NAMALWA (cell line): Measurements from ENCODE around the gene CHST11.

Experiments used
- DNase-seq: peaks from one replicate; pipeline ENCODE4 v3.0.0-alpha.2; 2015; ENCODE audit warnings: low spot score

CHST11 gene

GRCh38 chr12:104433061-104433460 lies 23.7 kb upstream of the CHST11 start:
- DNase-seq, result no peak

GRCh38 chr12:104434129-104434528 lies 22.6 kb upstream of the CHST11 start:
- DNase-seq, result no peak

GRCh38 chr12:104435175-104435574 lies 21.6 kb upstream of the CHST11 start:
- no peak for DNase-seq

GRCh38 chr12:104435765-104436164 lies 21.0 kb upstream of the CHST11 start:
- DNase-seq, result no peak

GRCh38 chr12:104436790-104437189 lies 20.0 kb upstream of the CHST11 start:
- DNase-seq, result no peak

- no peak for DNase-seq
Measured at GRCh38 chr12:104438134-104438533, 18.6 kb upstream of the CHST11 start.

- no peak for DNase-seq
Measured at GRCh38 chr12:104439137-104439536, 17.6 kb upstream of the CHST11 start.

- DNase-seq, result no peak
Measured at GRCh38 chr12:104443008-104443407, 13.7 kb upstream of the CHST11 start.

- no peak for DNase-seq
Measured at GRCh38 chr12:104446646-104447421, 9.9 kb upstream of the CHST11 start.

- no peak for DNase-seq
Measured at GRCh38 chr12:104448031-104448430, 8.7 kb upstream of the CHST11 start.

- DNase-seq, result no peak
Measured at GRCh38 chr12:104448451-104448850, 8.3 kb upstream of the CHST11 start.

- DNase-seq, result no peak
Measured at GRCh38 chr12:104450700-104451099, 6.0 kb upstream of the CHST11 start.

- DNase-seq, result no peak
Measured at GRCh38 chr12:104452087-104452486, 4.7 kb upstream of the CHST11 start.

- DNase-seq, result no peak
Measured at GRCh38 chr12:104453133-104453532, 3.6 kb upstream of the CHST11 start.

- no peak for DNase-seq
Measured at GRCh38 chr12:104454997-104455396, 1.8 kb upstream of the CHST11 start.

- DNase-seq, result peak; percentile 15
Measured at GRCh38 chr12:104455578-104456416, 951 bp upstream of the CHST11 start.

GRCh38 chr12:104456950-104457745 lies 400 bp downstream of the CHST11 start:
- DNase-seq, result peak; percentile 46

- DNase-seq, result peak; percentile 47
Measured at GRCh38 chr12:104457746-104458693, 1.3 kb downstream of the CHST11 start.

- no peak for DNase-seq
Measured at GRCh38 chr12:104458694-104459367, 2.1 kb downstream of the CHST11 start.

- no peak for DNase-seq
Measured at GRCh38 chr12:104459368-104459909, 2.7 kb downstream of the CHST11 start.
